Epithelial cell of proximal tubule (primary cell): ENCODE results near the gene MS4A12. TPM values are rescaled to one million over a fixed set of nuclear protein-coding genes. Genes with fewer than 3 reads are reported as not detected.
"Not testable (repeated sequence)": the region's sequence is repeated elsewhere in the genome, so short reads cannot be mapped to it uniquely, and the experiment has no call there.

Experiments
- DNase-seq: peaks from one replicate; pipeline ENCODE4 v3.0.0-alpha.2; 2011; ENCODE audit warnings: low read depth
- H3K4me3 ChIP-seq: 2 replicates; pipeline ENCODE4 v1.5.1; 2011; ENCODE audit warnings: low read depth, mild to moderate bottlenecking, low read length
- total RNA-seq: library from RNA; depleted of rRNA; stranded (reverse); fragments of >200 nt; gene quantifications from 2 replicates; pipeline ENCODE4 v1.2.3, GENCODE V29; 2015
- TF ChIP-seq, protein P1 (sequence below): conservative IDR thresholded peaks from 2 replicates; pipeline ENCODE4 v1.5.1; 2012; ENCODE audit warnings: low read depth, mild to moderate bottlenecking, low read length

Gene MS4A12
- total RNA-seq, 1 donor from 2014 or later: not detected

DNA sequence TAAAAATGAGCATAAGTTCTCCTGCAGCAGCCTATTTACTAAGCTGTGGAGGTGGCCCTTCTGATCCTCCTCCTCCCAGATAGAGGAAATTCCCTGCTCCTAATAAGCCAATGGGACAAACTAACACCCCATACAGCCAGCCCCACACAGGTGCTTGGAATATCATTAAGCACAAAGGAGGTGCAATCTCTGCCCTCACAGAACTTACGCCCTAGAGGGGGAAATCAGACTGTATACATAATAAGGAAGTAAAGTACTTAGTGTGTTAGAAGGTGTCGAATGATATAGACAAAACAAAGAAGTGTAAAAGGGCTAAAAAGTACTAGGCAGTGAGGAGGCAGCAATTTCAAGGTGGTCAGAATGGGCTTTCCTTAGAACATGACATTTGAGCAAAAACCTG, 5.8 kb downstream of the MS4A12 start:
- TF ChIP-seq, protein P1, sequence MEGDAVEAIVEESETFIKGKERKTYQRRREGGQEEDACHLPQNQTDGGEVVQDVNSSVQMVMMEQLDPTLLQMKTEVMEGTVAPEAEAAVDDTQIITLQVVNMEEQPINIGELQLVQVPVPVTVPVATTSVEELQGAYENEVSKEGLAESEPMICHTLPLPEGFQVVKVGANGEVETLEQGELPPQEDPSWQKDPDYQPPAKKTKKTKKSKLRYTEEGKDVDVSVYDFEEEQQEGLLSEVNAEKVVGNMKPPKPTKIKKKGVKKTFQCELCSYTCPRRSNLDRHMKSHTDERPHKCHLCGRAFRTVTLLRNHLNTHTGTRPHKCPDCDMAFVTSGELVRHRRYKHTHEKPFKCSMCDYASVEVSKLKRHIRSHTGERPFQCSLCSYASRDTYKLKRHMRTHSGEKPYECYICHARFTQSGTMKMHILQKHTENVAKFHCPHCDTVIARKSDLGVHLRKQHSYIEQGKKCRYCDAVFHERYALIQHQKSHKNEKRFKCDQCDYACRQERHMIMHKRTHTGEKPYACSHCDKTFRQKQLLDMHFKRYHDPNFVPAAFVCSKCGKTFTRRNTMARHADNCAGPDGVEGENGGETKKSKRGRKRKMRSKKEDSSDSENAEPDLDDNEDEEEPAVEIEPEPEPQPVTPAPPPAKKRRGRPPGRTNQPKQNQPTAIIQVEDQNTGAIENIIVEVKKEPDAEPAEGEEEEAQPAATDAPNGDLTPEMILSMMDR: no peak
- DNase-seq: no peak
- no peak overlapping the region for H3K4me3 ChIP-seq

DNA sequence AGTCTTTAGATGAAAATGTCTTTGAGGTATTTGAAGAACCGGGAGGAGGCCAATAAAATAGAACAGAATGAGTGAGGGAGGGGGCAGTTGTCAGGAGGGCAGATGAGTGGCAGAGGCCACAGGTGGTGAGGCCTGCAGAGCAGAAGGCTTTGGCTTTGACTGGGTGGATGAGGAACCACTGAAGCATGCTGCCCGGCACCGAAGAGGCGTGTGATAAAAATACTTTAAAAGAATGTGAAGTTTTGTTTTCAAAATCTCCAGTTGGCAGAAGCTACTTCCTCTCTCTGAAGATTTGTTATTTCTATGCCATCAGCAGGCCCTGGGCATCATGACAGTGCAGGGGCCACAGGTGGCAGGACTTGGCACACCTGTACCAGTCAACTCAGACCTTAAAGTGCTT, 6.3 kb downstream of the MS4A12 start:
- H3K4me3 ChIP-seq: no peak overlapping the region
- TF ChIP-seq, protein P1: no peak
- DNase-seq: no peak

DNA sequence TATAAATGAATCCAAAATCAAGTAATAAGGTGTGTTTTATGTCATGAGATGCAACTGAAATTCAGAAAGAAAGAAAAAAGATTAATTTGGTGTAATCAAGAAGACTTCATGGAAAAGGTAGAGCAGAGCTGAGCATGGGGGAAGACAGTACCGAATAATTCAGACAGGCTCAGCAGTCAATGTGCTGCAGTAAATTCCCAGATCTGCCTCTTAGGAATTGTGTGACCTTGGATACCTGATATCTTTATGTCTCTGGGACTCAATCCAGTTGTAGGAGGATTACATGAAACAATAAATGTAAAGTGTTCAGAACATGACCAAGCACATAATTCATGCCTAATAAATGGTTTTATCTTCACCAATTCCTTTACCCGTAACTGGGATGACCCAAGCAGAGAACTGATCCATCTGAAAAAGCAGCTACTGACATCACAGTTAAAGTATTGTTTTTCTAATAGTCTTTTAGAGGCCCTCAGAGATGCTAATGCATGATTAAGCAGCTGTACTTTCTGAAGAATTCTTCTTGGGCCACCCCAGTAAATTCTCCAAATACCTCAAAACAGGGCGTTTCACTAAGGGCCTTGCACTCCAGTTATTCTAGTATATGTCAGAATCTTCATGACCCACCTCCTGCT, 7.8 kb downstream of the MS4A12 start:
- no peak for DNase-seq
- H3K4me3 ChIP-seq: no peak overlapping the region
- TF ChIP-seq, protein P1: no peak

DNA sequence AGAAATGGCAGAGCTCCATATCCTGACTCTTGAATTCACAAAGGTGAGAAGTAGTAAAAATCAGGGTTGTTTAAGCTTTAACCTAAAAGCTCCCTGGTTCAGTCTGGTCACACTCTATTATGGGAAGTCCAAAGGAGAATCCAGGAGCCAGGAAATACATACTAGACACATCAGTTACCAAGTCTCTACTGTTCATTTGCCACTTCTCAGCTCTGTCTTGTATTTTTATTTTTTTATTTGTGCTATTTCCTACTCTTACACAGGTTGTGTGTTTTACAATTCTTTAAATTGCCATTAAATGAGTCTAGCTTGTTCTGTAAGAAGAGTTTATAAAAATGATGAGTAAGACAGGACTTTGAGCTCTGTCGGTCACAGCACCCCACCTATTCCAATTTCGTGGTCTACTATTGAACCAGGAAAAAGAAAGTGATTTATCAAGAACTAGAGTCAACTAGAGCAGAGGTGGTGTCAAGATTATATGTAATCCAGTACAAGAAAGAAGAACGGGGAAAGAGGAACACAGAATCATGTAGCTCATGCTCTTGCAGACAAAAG, 9.7 kb downstream of the MS4A12 start:
- DNase-seq: no peak
- TF ChIP-seq, protein P1: no peak
- H3K4me3 ChIP-seq: no peak overlapping the region

DNA sequence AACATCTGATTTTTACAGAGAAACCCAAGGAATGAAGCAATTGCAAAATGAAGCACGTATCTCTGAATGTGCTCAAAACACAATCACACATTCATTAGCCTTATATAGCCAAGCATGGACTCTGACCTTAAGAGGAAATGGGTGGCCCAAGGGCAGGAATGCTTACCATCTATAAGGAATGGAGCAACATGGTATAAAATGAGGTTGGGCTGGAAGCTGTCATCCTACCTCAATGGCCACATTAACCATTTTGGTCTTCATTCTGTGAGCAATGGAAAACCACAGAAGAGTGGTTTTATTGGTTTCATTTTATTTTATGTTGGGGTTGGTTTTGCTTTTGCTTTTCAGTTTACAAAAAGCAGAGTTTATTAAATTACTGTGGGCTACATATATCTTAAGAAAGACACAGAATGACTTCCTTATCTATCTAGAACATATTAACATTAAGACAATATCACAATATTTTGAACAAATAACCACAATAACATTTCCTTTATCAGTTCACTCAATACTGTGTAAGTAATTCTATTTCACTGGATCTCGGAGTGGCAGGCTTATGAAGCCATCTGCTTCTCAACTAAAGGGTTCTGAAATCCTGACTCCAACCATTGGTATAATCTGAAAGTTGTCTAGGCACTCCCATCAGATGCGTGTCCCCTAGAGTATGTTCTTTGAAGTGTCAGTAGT, 11.8 kb downstream of the MS4A12 start:
- H3K4me3 ChIP-seq: no peak overlapping the region
- DNase-seq: no peak
- TF ChIP-seq, protein P1: no peak

DNA sequence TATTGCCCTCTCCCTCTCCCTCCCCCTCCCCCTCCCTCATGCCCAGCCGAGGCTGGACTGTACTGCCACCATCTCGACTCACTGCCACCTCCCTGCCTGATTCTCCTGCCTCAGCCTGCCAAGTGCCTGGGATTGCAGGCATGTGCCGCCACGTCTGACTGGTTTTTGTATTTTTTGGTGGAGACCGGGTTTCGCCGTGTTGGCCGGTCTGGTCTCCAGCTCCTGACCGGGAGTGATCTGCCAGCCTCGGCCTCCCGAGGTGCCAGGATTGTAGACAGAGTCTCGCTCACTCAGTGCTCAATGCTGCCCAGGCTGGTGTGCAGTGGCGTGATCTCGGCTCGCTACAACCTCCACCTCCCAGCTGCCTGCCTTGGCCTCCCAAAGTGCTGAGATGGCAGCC, 17.0 kb downstream of the MS4A12 start:
- not testable (repeated sequence) for DNase-seq, H3K4me3 ChIP-seq

DNA sequence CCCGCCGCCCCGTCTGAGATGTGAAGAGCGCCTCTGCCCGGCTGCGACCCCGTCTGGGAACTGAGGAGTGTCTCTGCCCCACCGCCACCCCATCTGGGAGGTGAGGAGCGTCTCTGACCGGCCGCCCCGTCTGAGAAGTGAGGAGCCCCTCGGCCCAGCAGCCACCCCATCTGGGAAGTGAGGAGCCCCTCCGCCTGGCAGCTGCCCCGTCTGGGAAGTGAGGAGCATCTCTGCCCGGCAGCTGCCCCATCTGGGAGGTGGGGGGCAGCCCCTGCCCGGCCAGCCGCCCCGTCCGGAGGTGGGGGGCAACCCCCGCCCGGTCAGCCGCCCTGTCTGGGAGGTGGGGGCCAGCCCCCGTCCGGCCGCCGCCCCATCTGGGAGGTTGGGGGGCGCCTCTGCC, 17.6 kb downstream of the MS4A12 start:
- not testable (repeated sequence) for DNase-seq, H3K4me3 ChIP-seq

DNA sequence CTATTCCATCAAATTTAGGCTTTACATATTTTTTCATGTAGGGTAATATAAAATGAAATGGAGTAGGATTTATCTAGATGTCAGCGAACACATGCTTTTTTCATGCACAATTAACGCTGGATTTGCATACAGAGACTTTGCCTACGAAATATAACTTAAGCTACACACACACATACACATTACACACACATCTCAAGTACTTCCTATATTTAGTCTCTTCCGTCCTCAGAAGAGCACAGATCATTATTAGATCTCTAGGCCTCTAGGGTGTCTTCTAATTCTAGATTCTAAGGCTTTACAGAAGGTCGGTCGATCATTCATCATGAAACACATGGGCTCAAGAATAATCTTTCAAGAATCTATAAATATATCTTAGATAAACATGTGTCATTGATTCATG, 18.8 kb downstream of the MS4A12 start:
- H3K4me3 ChIP-seq: no peak overlapping the region
- DNase-seq: no peak
- TF ChIP-seq, protein P1: no peak
